ENCODE measurements around the gene MYBBP1A.

DNA sequence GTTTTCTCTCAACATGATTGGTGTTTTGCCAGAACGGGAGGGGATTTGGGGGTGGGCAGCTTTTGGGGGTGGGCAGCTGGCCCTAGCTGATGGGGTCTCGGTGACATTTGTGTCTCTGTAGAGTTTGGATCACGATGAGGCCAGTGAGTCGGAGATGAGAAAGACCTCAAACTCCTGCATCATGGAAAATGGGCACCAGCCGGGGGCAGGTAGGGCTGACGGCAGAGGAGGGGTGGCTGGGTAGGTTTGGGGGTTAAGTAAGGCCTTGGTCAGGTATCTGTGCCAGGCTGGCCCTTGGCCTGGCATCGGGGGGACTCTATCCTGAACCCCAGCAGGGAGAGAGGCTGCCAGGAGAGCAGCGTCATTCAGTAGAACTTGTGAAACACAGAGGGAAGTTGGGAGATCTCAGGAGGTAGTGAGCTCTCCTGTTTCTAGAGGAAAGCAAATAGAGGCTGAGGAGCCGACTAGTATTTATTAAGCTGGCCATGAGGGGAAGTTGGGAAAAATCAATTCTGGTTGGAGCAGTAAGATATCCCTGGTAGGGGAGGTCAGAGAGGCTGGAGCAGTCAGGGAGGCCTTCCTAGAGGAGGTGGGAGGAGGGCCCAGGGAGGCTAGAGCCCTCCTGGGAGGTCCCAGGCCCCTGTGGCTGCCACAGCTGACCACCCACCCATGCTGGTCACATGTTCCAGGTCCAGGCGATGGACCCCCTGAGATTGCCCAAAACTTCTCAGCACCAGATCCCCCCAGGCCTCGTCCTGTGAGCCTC lies 37.2 kb upstream of the MYBBP1A start:
- TF ChIP-seq TCF4 (CRISPR knock-in tag; IDR thresholded peaks at IDR 0.05; ENCODE audit: borderline replicate concordance) (no peak), ZFP3 (CRISPR knock-in tag; IDR thresholded peaks at IDR 0.05) (no peak), SNAI2 (CRISPR knock-in tag; IDR thresholded peaks at IDR 0.05) (no peak)
- TF ChIP-seq, protein P1, sequence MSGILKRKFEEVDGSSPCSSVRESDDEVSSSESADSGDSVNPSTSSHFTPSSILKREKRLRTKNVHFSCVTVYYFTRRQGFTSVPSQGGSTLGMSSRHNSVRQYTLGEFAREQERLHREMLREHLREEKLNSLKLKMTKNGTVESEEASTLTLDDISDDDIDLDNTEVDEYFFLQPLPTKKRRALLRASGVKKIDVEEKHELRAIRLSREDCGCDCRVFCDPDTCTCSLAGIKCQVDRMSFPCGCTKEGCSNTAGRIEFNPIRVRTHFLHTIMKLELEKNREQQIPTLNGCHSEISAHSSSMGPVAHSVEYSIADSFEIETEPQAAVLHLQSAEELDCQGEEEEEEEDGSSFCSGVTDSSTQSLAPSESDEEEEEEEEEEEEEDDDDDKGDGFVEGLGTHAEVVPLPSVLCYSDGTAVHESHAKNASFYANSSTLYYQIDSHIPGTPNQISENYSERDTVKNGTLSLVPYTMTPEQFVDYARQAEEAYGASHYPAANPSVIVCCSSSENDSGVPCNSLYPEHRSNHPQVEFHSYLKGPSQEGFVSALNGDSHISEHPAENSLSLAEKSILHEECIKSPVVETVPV (CRISPR knock-in tag; IDR thresholded peaks at IDR 0.05): no peak
- TF ChIP-seq, protein P2, sequence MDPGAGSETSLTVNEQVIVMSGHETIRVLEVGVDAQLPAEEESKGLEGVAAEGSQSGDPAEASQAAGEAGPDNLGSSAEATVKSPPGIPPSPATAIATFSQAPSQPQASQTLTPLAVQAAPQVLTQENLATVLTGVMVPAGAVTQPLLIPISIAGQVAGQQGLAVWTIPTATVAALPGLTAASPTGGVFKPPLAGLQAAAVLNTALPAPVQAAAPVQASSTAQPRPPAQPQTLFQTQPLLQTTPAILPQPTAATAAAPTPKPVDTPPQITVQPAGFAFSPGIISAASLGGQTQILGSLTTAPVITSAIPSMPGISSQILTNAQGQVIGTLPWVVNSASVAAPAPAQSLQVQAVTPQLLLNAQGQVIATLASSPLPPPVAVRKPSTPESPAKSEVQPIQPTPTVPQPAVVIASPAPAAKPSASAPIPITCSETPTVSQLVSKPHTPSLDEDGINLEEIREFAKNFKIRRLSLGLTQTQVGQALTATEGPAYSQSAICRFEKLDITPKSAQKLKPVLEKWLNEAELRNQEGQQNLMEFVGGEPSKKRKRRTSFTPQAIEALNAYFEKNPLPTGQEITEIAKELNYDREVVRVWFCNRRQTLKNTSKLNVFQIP (CRISPR knock-in tag; IDR thresholded peaks at IDR 0.05; ENCODE audit: borderline replicate concordance, low read depth): no peak
